IgD-negative memory B cell (primary cell): ENCODE results near the gene ARHGAP8. TPM values are rescaled to one million over a fixed set of nuclear protein-coding genes. Genes with fewer than 3 reads are reported as not detected.

Experiments used
- H3K27ac Mint-ChIP-seq, 3 donors: one replicate each; pipeline ENCODE4 v1.8.0; 2020 to 2022; ENCODE audit warnings: mild to moderate bottlenecking in 3 of 3, mixed read lengths in 3 of 3, moderate library complexity in 1 of 3
- H3K27me3 Mint-ChIP-seq: one replicate; pipeline ENCODE4 v1.8.0; 2021; ENCODE audit warnings: mixed read lengths
- H3K36me3 Mint-ChIP-seq: one replicate; pipeline ENCODE4 v1.8.0; 2020; ENCODE audit warnings: mild to moderate bottlenecking, mixed read lengths
- H3K4me1 Mint-ChIP-seq, 3 donors: one replicate each; pipeline ENCODE4 v1.8.0; 2020 to 2022; ENCODE audit warnings: mixed read lengths in 3 of 3, mild to moderate bottlenecking in 1 of 3
- H3K4me3 Mint-ChIP-seq, 4 donors: one replicate each; pipeline ENCODE4 v1.8.0; 2020 to 2022; ENCODE audit warnings: mild to moderate bottlenecking in 4 of 4, mixed read lengths in 4 of 4, moderate library complexity in 3 of 4
- H3K9me3 Mint-ChIP-seq, 3 donors: one replicate each; pipeline ENCODE4 v1.8.0; 2020 to 2021; ENCODE audit warnings: mixed read lengths in 3 of 3, mild to moderate bottlenecking in 1 of 3
- polyA plus RNA-seq: library from polyadenylated mRNA; unstranded; fragments of 300-500 nt; fragmentation: Illumina TruSeq; gene quantifications from one replicate; pipeline ENCODE4 v1.2.3, GENCODE V29; 2021

The ARHGAP8 gene
- polyA plus RNA-seq, 1 donor from 2014 or later: not detected

- H3K36me3 Mint-ChIP-seq: peaks cover 2% of the 10 kb centered on the region
- no peak overlapping the region for H3K4me3 Mint-ChIP-seq
- H3K27ac Mint-ChIP-seq: no peak overlapping the region
- H3K9me3 Mint-ChIP-seq: peaks cover 0 to 8% (median 4%) of the 10 kb centered on the region in 3 donors
- peaks cover 19% of the 10 kb centered on the region for H3K27me3 Mint-ChIP-seq
- H3K4me1 Mint-ChIP-seq: no peaks in the 10 kb centered on the region
Measured at GRCh38 chr22:44760476-44760875, 8.1 kb downstream of the ARHGAP8 start.

- H3K9me3 Mint-ChIP-seq: peaks cover 0 to 8% (median 4%) of the 10 kb centered on the region in 3 donors
- no peaks in the 10 kb centered on the region for H3K4me1 Mint-ChIP-seq
- H3K36me3 Mint-ChIP-seq: peaks cover 2% of the 10 kb centered on the region
- no peak overlapping the region for H3K4me3 Mint-ChIP-seq
- H3K27ac Mint-ChIP-seq: peak overlapping the region in 1 of 3 donors; percentile 31
- peaks cover 15% of the 10 kb centered on the region for H3K27me3 Mint-ChIP-seq
Measured at GRCh38 chr22:44761025-44761424, 8.7 kb downstream of the ARHGAP8 start.

GRCh38 chr22:44764373-44764772 lies 12.0 kb downstream of the ARHGAP8 start:
- H3K27me3 Mint-ChIP-seq: peaks cover 11% of the 10 kb centered on the region
- no peak overlapping the region for H3K27ac Mint-ChIP-seq
- no peaks in the 10 kb centered on the region for H3K4me1 Mint-ChIP-seq
- no peak overlapping the region for H3K4me3 Mint-ChIP-seq
- H3K9me3 Mint-ChIP-seq: peaks cover 0 to 8% (median 6%) of the 10 kb centered on the region in 3 donors
- H3K36me3 Mint-ChIP-seq: peaks cover 2% of the 10 kb centered on the region

- H3K27me3 Mint-ChIP-seq: peaks cover 5% of the 10 kb centered on the region
- H3K36me3 Mint-ChIP-seq: peaks cover 2% of the 10 kb centered on the region
Measured at GRCh38 chr22:44764974-44765373, 12.6 kb downstream of the ARHGAP8 start.

GRCh38 chr22:44765571-44766285 lies 13.4 kb downstream of the ARHGAP8 start:
- Mint-ChIP-seq H3K36me3 (peaks cover 2% of the 10 kb centered on the region), H3K4me3 (no peak overlapping the region), H3K27ac (peak overlapping the region in 1 of 3 donors; percentile 35), H3K4me1 (no peaks in the 10 kb centered on the region), H3K9me3 (peaks cover 0 to 10% (median 8%) of the 10 kb centered on the region in 3 donors), H3K27me3 (peaks cover 4% of the 10 kb centered on the region)

More at GRCh38 chr22:44764974-44765373, 12.6 kb downstream of the ARHGAP8 start:
- no peak overlapping the region for H3K4me3 Mint-ChIP-seq
- no peaks in the 10 kb centered on the region for H3K4me1 Mint-ChIP-seq
- no peak overlapping the region for H3K27ac Mint-ChIP-seq
- peaks cover 0 to 10% (median 8%) of the 10 kb centered on the region in 3 donors for H3K9me3 Mint-ChIP-seq

GRCh38 chr22:44773082-44773481 lies 20.7 kb downstream of the ARHGAP8 start:
- Mint-ChIP-seq H3K27ac (no peak overlapping the region), H3K4me1 (no peaks in the 10 kb centered on the region), H3K9me3 (peaks cover 4 to 19% (median 15%) of the 10 kb centered on the region in 3 donors), H3K36me3 (peaks cover 3% of the 10 kb centered on the region), H3K27me3 (peaks cover 1% of the 10 kb centered on the region), H3K4me3 (peak overlapping the region in 1 of 4 donors; percentile 9)

- H3K4me1 Mint-ChIP-seq: no peaks in the 10 kb centered on the region
- H3K9me3 Mint-ChIP-seq: peaks cover 4 to 15% (median 15%) of the 10 kb centered on the region in 3 donors
- H3K4me3 Mint-ChIP-seq: no peak overlapping the region
- no peaks in the 10 kb centered on the region for H3K27me3 Mint-ChIP-seq
- no peak overlapping the region for H3K27ac Mint-ChIP-seq
- peaks cover 3% of the 10 kb centered on the region for H3K36me3 Mint-ChIP-seq
Measured at GRCh38 chr22:44775862-44776261, 23.5 kb downstream of the ARHGAP8 start.

GRCh38 chr22:44776605-44777363 lies 24.4 kb downstream of the ARHGAP8 start:
- Mint-ChIP-seq H3K27ac (peak overlapping the region in 1 of 3 donors; percentile 39), H3K27me3 (no peaks in the 10 kb centered on the region), H3K36me3 (peaks cover 3% of the 10 kb centered on the region), H3K9me3 (peaks cover 3 to 15% (median 15%) of the 10 kb centered on the region in 3 donors), H3K4me3 (peak overlapping the region in 1 of 4 donors; percentile 34), H3K4me1 (no peaks in the 10 kb centered on the region)

GRCh38 chr22:44777364-44777755 lies 25.0 kb downstream of the ARHGAP8 start:
- peaks cover 3% of the 10 kb centered on the region for H3K36me3 Mint-ChIP-seq
- H3K27ac Mint-ChIP-seq: peak overlapping the region in 1 of 3 donors; percentile 57
- H3K4me1 Mint-ChIP-seq: no peaks in the 10 kb centered on the region
- H3K4me3 Mint-ChIP-seq: no peak overlapping the region
- H3K9me3 Mint-ChIP-seq: peaks cover 3 to 16% (median 15%) of the 10 kb centered on the region in 3 donors
- peaks cover under 1% of the 10 kb centered on the region for H3K27me3 Mint-ChIP-seq

GRCh38 chr22:44780876-44781449 lies 28.6 kb downstream of the ARHGAP8 start:
- Mint-ChIP-seq H3K36me3 (no peaks in the 10 kb centered on the region), H3K27me3 (peaks cover 11% of the 10 kb centered on the region), H3K4me1 (no peaks in the 10 kb centered on the region), H3K27ac (no peak overlapping the region), H3K9me3 (peaks cover 0 to 5% (median 1%) of the 10 kb centered on the region in 3 donors), H3K4me3 (no peak overlapping the region)

GRCh38 chr22:44782363-44782963 lies 30.1 kb downstream of the ARHGAP8 start:
- Mint-ChIP-seq H3K27ac (no peak overlapping the region), H3K9me3 (peaks cover 0 to 3% (median 1%) of the 10 kb centered on the region in 3 donors), H3K4me1 (no peaks in the 10 kb centered on the region), H3K36me3 (no peaks in the 10 kb centered on the region), H3K27me3 (peaks cover 11% of the 10 kb centered on the region), H3K4me3 (no peak overlapping the region)

- no peak overlapping the region for H3K4me3 Mint-ChIP-seq
- no peaks in the 10 kb centered on the region for H3K36me3 Mint-ChIP-seq
- peaks cover 0 to 3% (median 1%) of the 10 kb centered on the region in 3 donors for H3K9me3 Mint-ChIP-seq
- H3K27me3 Mint-ChIP-seq: peaks cover 11% of the 10 kb centered on the region
- H3K4me1 Mint-ChIP-seq: no peaks in the 10 kb centered on the region
- H3K27ac Mint-ChIP-seq: no peak overlapping the region
Measured at GRCh38 chr22:44783091-44783490, 30.7 kb downstream of the ARHGAP8 start.

GRCh38 chr22:44783581-44783980 lies 31.2 kb downstream of the ARHGAP8 start:
- Mint-ChIP-seq H3K36me3 (no peaks in the 10 kb centered on the region), H3K4me3 (no peak overlapping the region), H3K9me3 (peaks cover 0 to 3% (median 1%) of the 10 kb centered on the region in 3 donors), H3K27ac (no peak overlapping the region), H3K4me1 (no peaks in the 10 kb centered on the region), H3K27me3 (peaks cover 11% of the 10 kb centered on the region)

- Mint-ChIP-seq H3K27me3 (peaks cover 13% of the 10 kb centered on the region), H3K36me3 (no peaks in the 10 kb centered on the region), H3K4me1 (no peaks in the 10 kb centered on the region), H3K4me3 (no peak overlapping the region), H3K9me3 (peaks cover 0 to 3% (median 1%) of the 10 kb centered on the region in 3 donors), H3K27ac (no peak overlapping the region)
Measured at GRCh38 chr22:44786136-44786535, 33.8 kb downstream of the ARHGAP8 start.

- Mint-ChIP-seq H3K27me3 (peaks cover 13% of the 10 kb centered on the region), H3K27ac (no peak overlapping the region), H3K4me3 (no peak overlapping the region), H3K9me3 (peaks cover 0 to 3% (median 1%) of the 10 kb centered on the region in 3 donors), H3K36me3 (no peaks in the 10 kb centered on the region), H3K4me1 (no peaks in the 10 kb centered on the region)
Measured at GRCh38 chr22:44786610-44787009, 34.2 kb downstream of the ARHGAP8 start.
